ENCODE results near the gene CACFD1.

Gene CACFD1

GRCh38 chr9:133421615-133422542 lies 37.9 kb upstream of the CACFD1 start, which contains the start of gene ADAMTS13:
TSS of gene ADAMTS13 (plus strand) at chr9:133422367. CDS start at chr9:133422444, 77 bp downstream.
- in situ Hi-C loops (cut with HindIII; ENCODE audit: low sequenced_read_pairs), result no loop called here
- peak; percentile 29 for TF ChIP-seq CTCF (IDR thresholded peaks at IDR 0.05; ENCODE audit: low read depth, low read length, missing control alignments)
- DNase-seq (ENCODE audit: low read depth), result no peak

GRCh38 chr9:133423216-133423615 lies 36.6 kb upstream of the CACFD1 start:
- no peak for DNase-seq (ENCODE audit: low read depth)
- no peak overlapping the region for H3K4me3 ChIP-seq (ENCODE audit: low read depth, low read length)
- no peak for TF ChIP-seq CTCF (IDR thresholded peaks at IDR 0.05; ENCODE audit: low read depth, low read length, missing control alignments)
- in situ Hi-C loops (cut with HindIII; ENCODE audit: low sequenced_read_pairs), result no loop called here

More at GRCh38 chr9:133421615-133422542, 37.9 kb upstream of the CACFD1 start, which contains the start of gene ADAMTS13:
- no peak within 1 kb of the TSS for H3K4me3 ChIP-seq (ENCODE audit: low read depth, low read length)

GRCh38 chr9:133424187-133424586 lies 35.6 kb upstream of the CACFD1 start:
- TF ChIP-seq CTCF (IDR thresholded peaks at IDR 0.05; ENCODE audit: low read depth, low read length, missing control alignments), result no peak
- in situ Hi-C loops (cut with HindIII; ENCODE audit: low sequenced_read_pairs), result no loop called here
- no peak overlapping the region for H3K4me3 ChIP-seq (ENCODE audit: low read depth, low read length)
- no peak for DNase-seq (ENCODE audit: low read depth)

- DNase-seq (ENCODE audit: low read depth), result no peak
- in situ Hi-C loops (cut with HindIII; ENCODE audit: low sequenced_read_pairs), result no loop called here
Measured at GRCh38 chr9:133425049-133425632, 34.6 kb upstream of the CACFD1 start.

GRCh38 chr9:133426011-133426410 lies 33.8 kb upstream of the CACFD1 start:
- in situ Hi-C loops (cut with HindIII; ENCODE audit: low sequenced_read_pairs), result no loop called here
- no peak overlapping the region for H3K4me3 ChIP-seq (ENCODE audit: low read depth, low read length)
- TF ChIP-seq CTCF (IDR thresholded peaks at IDR 0.05; ENCODE audit: low read depth, low read length, missing control alignments), result no peak
- DNase-seq (ENCODE audit: low read depth), result no peak

More at GRCh38 chr9:133425049-133425632, 34.6 kb upstream of the CACFD1 start:
- no peak overlapping the region for H3K4me3 ChIP-seq (ENCODE audit: low read depth, low read length)
- no peak for TF ChIP-seq CTCF (IDR thresholded peaks at IDR 0.05; ENCODE audit: low read depth, low read length, missing control alignments)

- in situ Hi-C loops (cut with HindIII; ENCODE audit: low sequenced_read_pairs), result no loop called here
- DNase-seq (ENCODE audit: low read depth), result no peak
- H3K4me3 ChIP-seq (ENCODE audit: low read depth, low read length), result no peak overlapping the region
- TF ChIP-seq CTCF (IDR thresholded peaks at IDR 0.05; ENCODE audit: low read depth, low read length, missing control alignments), result no peak
Measured at GRCh38 chr9:133427658-133428348, 32.0 kb upstream of the CACFD1 start.
